Measurements from ENCODE around the gene PRM3. TPM values are rescaled to one million over a fixed set of nuclear protein-coding genes. Genes with fewer than 3 reads are reported as not detected.
"Not testable (repeated sequence)": the region's sequence is repeated elsewhere in the genome, so short reads cannot be mapped to it uniquely, and the experiment has no call there.

Gene PRM3
- total RNA-seq, 4 donors from 2014 or later = not detected

DNA sequence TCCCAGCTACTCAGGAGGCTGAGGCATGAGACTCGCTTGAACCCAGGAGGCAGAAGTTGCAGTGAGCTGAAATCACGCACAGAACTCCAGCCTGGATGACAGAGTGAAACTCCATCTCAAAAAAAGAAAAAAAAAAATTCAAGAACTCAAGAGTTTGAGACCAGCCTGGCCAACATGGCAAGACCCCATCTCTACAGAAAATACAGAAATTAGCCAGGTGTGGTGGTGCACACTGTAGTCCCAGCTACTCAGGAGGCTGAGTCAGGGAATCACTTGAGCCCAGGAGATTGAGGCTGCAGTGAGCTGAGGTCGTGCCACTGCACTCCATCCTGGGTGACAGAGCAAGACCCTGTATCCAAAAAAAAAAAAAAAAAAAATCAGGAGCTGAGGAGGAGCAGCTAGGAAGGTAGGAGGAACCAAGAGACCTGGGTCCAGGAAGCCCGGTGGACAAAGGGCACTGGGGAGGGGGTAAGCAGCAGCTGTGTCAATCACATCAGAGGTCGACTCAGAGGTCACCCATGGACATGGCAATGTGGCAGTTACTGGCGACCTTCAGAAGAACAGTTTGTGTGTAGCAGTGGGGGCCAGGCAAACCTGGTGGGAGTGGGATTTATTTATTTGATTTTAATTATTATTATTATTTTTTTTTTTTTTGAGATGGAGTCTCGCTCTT lies 18.8 kb upstream of the PRM3 start:
- H3K9me3 ChIP-seq = no peaks in the 10 kb centered on the region
- no peak overlapping the region for H3K27ac ChIP-seq
- H3K36me3 ChIP-seq = no peaks in the 10 kb centered on the region
- no peaks in the 10 kb centered on the region for H3K27me3 ChIP-seq
- H3K4me3 ChIP-seq = no peak overlapping the region
- no peak for DNase-seq (ENCODE audit: low spot score in 2 of 2)
- 91% methylated on average over 7 of the region's 7 CpGs for WGBS
- H3K4me1 ChIP-seq = peaks cover 7% of the 10 kb centered on the region
- TF ChIP-seq POLR2AphosphoS5 (IDR thresholded peaks at IDR 0.05) = no peak
- TF ChIP-seq EP300 (IDR thresholded peaks at IDR 0.05) = no peak

DNA sequence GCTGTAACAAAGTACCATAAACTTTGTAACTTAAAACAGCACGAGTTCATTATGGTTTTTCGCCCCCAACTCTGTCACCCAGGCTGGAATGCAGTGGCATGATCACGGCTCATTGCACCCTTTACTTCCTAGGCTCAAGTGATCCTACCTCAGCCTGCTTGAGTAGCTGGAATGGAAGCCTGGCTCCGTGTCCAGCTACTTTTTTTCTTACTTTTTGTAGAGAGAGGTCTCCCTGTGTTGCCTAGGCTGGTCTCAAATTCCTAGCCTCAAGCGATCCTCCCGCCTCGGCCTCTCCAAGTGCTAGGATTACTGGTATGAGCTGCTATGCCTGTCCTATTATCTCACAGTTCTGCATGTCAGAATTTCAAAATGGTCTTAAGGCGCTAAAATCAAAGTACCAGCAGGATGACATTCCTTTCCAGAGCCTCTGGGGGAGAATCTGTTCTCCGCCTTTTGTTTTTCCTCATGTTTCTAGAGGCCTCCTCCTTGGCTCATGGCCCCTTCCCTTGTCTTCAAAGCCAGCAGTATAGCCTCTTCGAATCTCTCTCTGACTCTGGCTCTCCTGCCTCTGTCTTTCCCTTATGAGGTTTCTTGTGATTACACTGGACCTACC lies 17.8 kb upstream of the PRM3 start:
- WGBS = 73% methylated on average over 10 of the region's 10 CpGs
- no peaks in the 10 kb centered on the region for H3K36me3 ChIP-seq
- no peak overlapping the region for H3K4me3 ChIP-seq
- H3K9me3 ChIP-seq = no peaks in the 10 kb centered on the region
- H3K4me1 ChIP-seq = no peaks in the 10 kb centered on the region
- H3K27ac ChIP-seq = no peak overlapping the region
- DNase-seq (ENCODE audit: low spot score in 2 of 2) = no peak
- no peaks in the 10 kb centered on the region for H3K27me3 ChIP-seq
- TF ChIP-seq POLR2AphosphoS5 (IDR thresholded peaks at IDR 0.05) (no peak), EP300 (IDR thresholded peaks at IDR 0.05) (no peak), POLR2A (IDR thresholded peaks at IDR 0.05) (no peak), CTCF (IDR thresholded peaks at IDR 0.05) (no peak)

DNA sequence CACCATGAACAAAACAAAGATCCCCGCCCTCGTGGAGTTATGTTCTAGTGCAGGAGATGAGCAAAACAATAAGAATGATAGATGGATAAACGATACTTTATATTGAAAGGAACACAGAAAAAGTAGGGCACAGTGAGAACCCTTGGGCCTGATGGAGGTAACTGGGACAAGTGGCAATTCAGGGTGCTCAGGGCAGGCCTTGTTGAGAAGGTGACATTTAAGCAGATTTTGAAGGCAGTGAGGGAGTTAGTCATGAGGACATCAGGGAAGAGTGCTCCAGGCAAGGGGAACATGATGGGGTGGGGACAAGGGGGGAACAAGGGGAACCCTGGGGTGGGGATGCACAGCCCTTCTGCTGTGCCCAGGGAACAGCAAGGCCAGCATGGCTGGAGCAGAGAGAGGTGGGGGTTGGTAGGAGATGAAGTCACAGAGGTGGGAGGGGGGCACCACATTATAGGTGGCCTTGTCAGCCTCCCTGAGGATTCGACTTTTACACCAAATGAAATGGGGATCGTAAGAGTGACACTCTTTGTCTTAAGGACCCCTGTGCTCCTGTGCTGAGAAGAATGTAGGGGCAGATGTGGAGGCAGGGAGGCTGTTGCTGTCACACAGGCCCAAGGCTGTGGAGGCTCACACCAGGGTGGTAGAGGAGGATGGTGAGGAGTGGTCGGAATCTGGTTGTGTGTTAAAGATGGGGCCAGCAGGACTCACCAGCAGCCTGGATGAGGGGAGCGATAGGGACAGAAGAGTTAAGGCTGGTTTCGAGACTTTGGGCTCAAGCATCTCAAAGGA lies 16.9 kb upstream of the PRM3 start:
- TF ChIP-seq EP300 (IDR thresholded peaks at IDR 0.05) (no peak), POLR2AphosphoS5 (IDR thresholded peaks at IDR 0.05) (no peak), CTCF (IDR thresholded peaks at IDR 0.05) (no peak), POLR2A (IDR thresholded peaks at IDR 0.05) (no peak)
- H3K4me1 ChIP-seq = no peaks in the 10 kb centered on the region
- H3K27me3 ChIP-seq = no peaks in the 10 kb centered on the region
- H3K27ac ChIP-seq = no peak overlapping the region
- WGBS = 94% methylated on average over 8 of the region's 8 CpGs
- no peaks in the 10 kb centered on the region for H3K9me3 ChIP-seq
- H3K36me3 ChIP-seq = no peaks in the 10 kb centered on the region
- no peak overlapping the region for H3K4me3 ChIP-seq
- no peak for DNase-seq (ENCODE audit: low spot score in 2 of 2)

GRCh38 chr16:11289696-11290095 lies 16.3 kb upstream of the PRM3 start:
- not testable (repeated sequence) for H3K9me3 ChIP-seq; DNase-seq (ENCODE audit: low spot score in 2 of 2); H3K27me3 ChIP-seq; H3K36me3 ChIP-seq; H3K27ac ChIP-seq; H3K4me3 ChIP-seq; H3K4me1 ChIP-seq
- WGBS = 88% methylated on average over 4 of the region's 4 CpGs

- Histone ChIP-seq H3K9me3 (no peaks in the 10 kb centered on the region), H3K27me3 (no peaks in the 10 kb centered on the region), H3K36me3 (no peaks in the 10 kb centered on the region), H3K4me1 (no peaks in the 10 kb centered on the region), H3K27ac (no peak overlapping the region), H3K4me3 (no peak overlapping the region)
- WGBS = 98% methylated on average over 2 of the region's 2 CpGs
- no peak for DNase-seq (ENCODE audit: low spot score in 2 of 2)
- TF ChIP-seq POLR2AphosphoS5 (IDR thresholded peaks at IDR 0.05) = no peak
- TF ChIP-seq CTCF (IDR thresholded peaks at IDR 0.05) = no peak
- TF ChIP-seq EP300 (IDR thresholded peaks at IDR 0.05) = no peak
- no peak for TF ChIP-seq POLR2A (IDR thresholded peaks at IDR 0.05)
Measured at GRCh38 chr16:11289202-11289601, 15.8 kb upstream of the PRM3 start.

DNA sequence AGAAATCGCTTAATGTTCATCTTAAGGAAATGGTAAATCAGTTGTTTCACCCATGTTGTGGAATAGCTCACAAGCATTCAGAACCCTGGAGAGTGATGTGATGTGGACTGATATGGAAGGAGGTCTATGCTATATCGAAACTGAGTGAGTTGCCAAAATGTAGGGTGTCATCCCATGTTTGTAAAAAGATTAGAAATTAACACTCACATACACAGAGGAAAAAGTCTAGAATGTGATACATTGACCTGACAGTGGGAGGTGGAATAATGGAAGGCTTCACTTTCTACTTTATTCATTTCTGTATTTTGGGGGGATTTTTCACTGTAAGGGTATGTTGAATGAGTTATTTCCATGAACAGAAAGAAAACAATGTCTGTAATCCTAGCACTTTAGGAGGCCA lies 12.4 kb upstream of the PRM3 start:
- Histone ChIP-seq H3K9me3 (no peaks in the 10 kb centered on the region), H3K4me3 (no peak overlapping the region), H3K27ac (no peak overlapping the region), H3K36me3 (no peaks in the 10 kb centered on the region), H3K4me1 (no peaks in the 10 kb centered on the region), H3K27me3 (no peaks in the 10 kb centered on the region)
- TF ChIP-seq POLR2AphosphoS5 (IDR thresholded peaks at IDR 0.05) (no peak), CTCF (IDR thresholded peaks at IDR 0.05) (no peak), POLR2A (IDR thresholded peaks at IDR 0.05) (no peak), EP300 (IDR thresholded peaks at IDR 0.05) (no peak)
- 78% methylated on average over 2 of the region's 2 CpGs for WGBS
- no peak for DNase-seq (ENCODE audit: low spot score in 2 of 2)

All from suprapubic skin (tissue), 4 donors.